Measurements from ENCODE around the gene TAS2R40.

GRCh38 chr7:143269251-143269650 lies 47.4 kb downstream of the TAS2R40 start:
- TF ChIP-seq E2F6 (IDR thresholded peaks at IDR 0.05; ENCODE audit: borderline replicate concordance, low read depth), result no peak
- TF ChIP-seq CTCF (IDR thresholded peaks at IDR 0.05), result no peak
- TF ChIP-seq RNF2 (IDR thresholded peaks at IDR 0.05; ENCODE audit: borderline replicate concordance, low read depth), result no peak
- TF ChIP-seq EHMT2 (IDR thresholded peaks at IDR 0.05; ENCODE audit: low read depth), result no peak
- no peak for TF ChIP-seq POLR2A (IDR thresholded peaks at IDR 0.05; ENCODE audit: low read length)
- no peak for TF ChIP-seq USF2 (IDR thresholded peaks at IDR 0.05)
- TF ChIP-seq CEBPB (IDR thresholded peaks at IDR 0.05), result no peak
- no peak for TF ChIP-seq REST (IDR thresholded peaks at IDR 0.05)
- no peak for TF ChIP-seq MAFK (IDR thresholded peaks at IDR 0.05; ENCODE audit: partially characterized antibody)
- no peak for TF ChIP-seq EHF (CRISPR knock-in tag; IDR thresholded peaks at IDR 0.05)
- TF ChIP-seq EP300 (IDR thresholded peaks at IDR 0.05), result no peak
- TF ChIP-seq PBX3 (IDR thresholded peaks at IDR 0.05), result no peak
- no peak for TF ChIP-seq FOXS1 (CRISPR knock-in tag; IDR thresholded peaks at IDR 0.05)
- no peak for TF ChIP-seq MAX (IDR thresholded peaks at IDR 0.05)

All from A549 (cell line).